PC-3 (cell line): ENCODE measurements around the gene NTPCR.

Experiments
- EZH2 ChIP-seq: fragments of 300-600 bp; sonication (generic); IDR thresholded peaks from one replicate; pipeline ENCODE4 v1.6.1; 2017; ENCODE audit warnings: antibody characterized with exemption, mild to moderate bottlenecking, low read length; ENCODE audit not compliant: unreplicated experiment
- EZH2phosphoT487 ChIP-seq: fragments of 300-600 bp; sonication (generic); IDR thresholded peaks from 2 replicates; pipeline ENCODE4 v1.6.1; 2018; ENCODE audit warnings: mild to moderate bottlenecking, antibody characterized with exemption, low read length, borderline replicate concordance

DNA sequence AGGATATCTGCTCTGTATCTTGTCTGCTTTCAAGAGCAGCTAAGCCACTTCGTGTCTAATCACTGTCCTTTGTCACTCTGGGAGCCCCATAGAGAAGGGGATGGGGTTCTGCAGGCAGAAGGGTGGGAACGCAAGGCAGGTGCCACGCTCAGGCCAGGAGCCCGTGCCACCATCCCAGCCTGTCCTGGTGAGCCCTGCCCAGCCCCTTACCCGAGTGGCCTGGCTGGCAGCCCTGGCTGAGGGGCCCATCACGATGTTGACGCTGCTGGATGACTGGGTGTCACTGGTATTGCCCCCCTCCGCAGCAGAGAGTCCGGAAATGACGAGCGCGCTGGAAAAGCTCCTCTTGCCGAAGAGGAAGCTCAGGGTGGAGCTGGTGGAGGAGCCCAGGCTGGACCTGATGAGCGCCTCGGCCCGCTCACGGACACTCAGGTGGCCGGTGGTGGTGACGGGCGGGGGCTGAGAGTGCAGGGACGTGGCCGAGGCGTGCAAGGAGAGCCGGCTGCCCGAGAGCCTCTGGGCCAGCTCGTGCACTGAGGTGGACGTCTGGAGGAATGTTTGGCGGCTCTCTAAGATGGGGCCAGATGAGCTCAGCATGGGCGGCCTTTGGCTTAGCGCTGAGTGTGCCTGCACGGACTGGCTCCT is 35.6 kb downstream of the NTPCR start:
- TF ChIP-seq EZH2 (no peak), EZH2phosphoT487 (no peak)
